HG02973 (cell line): ENCODE results near the gene SNX6.
"Not testable (repeated sequence)": the region's sequence is repeated elsewhere in the genome, so short reads cannot be mapped to it uniquely, and the experiment has no call there.

ENCODE experiments used
- ATAC-seq: cut with Tn5 transposase; IDR thresholded peaks from one replicate; pipeline ENCODE4 v1.9.1; 2021; ENCODE audit warnings: moderate library complexity; ENCODE audit not compliant: unreplicated experiment

SNX6 gene

DNA sequence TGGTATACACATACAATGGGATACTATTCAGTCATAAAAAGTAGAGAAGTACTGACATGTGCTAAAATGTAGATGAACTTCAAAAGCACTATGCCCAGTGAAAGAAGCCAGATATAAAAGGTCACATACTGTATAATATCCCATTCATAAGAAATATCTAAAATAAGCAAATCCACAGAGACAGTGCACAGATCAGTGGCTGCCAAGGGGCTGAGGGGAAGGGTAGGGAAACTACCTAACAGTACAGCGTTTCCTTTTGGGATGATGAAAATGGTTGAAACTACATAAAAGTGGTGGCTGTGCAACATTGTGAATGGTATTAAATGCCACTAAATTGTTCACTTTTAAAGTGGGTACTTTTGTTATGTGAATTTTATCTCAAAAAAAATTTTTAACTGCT is 102.4 kb downstream of the SNX6 start:
- ATAC-seq: no peak

- ATAC-seq: not testable (repeated sequence)
These were observed 105.7 kb downstream of the SNX6 start for GRCh38 chr14:34524216-34524615.

DNA sequence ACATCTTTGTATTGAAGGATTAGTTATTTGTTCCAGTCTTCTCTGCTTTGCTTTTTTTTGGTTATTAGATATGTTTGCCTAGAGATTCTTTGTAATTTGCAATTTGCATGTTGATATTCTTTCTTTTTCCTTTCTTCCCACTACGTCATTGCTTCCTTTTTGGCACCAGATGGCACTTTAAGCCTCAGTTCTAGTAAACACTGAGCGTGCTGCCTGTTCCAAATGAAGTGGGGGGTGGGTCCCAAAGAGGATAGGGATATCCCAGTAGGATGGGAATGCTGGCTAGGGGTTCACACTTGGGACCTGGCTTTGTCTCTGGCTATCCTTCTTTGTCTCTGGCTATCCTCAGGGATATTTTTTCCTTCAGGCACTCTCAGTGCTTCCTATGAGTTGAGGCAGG is 107.5 kb downstream of the SNX6 start:
- ATAC-seq: no peak

DNA sequence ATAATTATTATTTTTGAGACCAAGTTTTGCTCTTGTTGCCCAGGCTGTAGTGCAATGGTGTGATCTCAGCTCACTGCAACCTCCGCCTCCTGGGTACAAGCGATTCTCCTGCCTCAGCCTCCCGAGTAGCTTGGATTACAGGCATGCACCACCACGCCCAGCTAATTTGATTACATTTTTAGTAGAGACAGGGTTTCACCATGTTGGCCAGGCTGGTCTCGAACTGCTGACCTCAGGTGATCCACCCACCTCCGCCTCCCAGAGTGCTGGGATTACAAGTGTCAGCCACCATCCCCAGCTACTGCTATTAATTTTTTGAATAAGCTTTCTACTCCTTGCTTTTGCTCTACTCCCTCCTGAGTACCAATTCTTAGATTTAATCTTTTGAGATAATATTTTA is 108.9 kb downstream of the SNX6 start:
- not testable (repeated sequence) for ATAC-seq

DNA sequence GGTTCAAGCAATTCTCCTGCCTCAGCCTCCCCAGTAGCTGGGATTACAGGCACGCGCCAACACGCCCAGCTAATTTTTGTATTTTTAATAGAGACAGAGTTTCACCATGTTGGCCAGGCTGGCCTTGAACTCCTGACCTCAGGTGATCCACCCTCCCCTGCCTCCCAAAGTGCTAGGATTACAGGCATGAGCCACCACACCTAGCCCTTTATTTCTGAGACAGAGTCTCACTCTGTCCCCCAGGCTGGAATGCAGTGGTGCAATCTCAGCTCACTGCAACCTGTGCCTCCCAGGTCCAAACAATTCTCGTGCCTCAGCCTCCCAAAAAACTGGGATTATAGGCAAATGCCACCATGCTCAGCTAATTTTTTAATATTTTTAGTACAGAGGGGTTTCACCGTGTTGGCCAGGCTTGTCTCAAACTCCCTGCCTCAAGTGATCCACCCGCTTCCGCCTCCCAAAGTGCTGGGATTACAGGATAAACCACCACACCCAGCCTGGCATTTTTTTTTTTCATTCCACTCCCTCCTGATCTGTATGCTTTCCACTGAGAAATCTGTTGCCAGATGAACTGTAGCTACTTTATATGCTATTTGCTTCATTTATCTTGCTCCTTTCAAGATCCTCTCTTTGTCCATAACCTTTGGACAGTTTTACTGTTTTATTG is 109.5 kb downstream of the SNX6 start:
- ATAC-seq: not testable (repeated sequence)
